ENCODE measurements around the gene MRTFB.

MRTFB gene

GRCh38 chr16:14298374-14299122 is 227.4 kb downstream of the MRTFB start:
- no peak for TF ChIP-seq ZNF8 (CRISPR knock-in tag; IDR thresholded peaks at IDR 0.05)
- TF ChIP-seq ESRRG (CRISPR knock-in tag; IDR thresholded peaks at IDR 0.05) = no peak
- TF ChIP-seq RARB (CRISPR knock-in tag; IDR thresholded peaks at IDR 0.05) = no peak
- no peak for TF ChIP-seq CSDC2 (CRISPR knock-in tag; IDR thresholded peaks at IDR 0.05)
- TF ChIP-seq CREB5 (CRISPR knock-in tag; IDR thresholded peaks at IDR 0.05; ENCODE audit: low read depth) = no peak
- no peak for TF ChIP-seq ZFP3 (CRISPR knock-in tag; IDR thresholded peaks at IDR 0.05)
- TF ChIP-seq PPARA (CRISPR knock-in tag; IDR thresholded peaks at IDR 0.05; ENCODE audit: borderline replicate concordance) = no peak
- TF ChIP-seq SNAI2 (CRISPR knock-in tag; IDR thresholded peaks at IDR 0.05) = no peak
- TF ChIP-seq ZNF70 (CRISPR knock-in tag; IDR thresholded peaks at IDR 0.05) = no peak
- TF ChIP-seq TSHZ2 (CRISPR knock-in tag; IDR thresholded peaks at IDR 0.05) = no peak
- no peak for TF ChIP-seq ZFP30 (CRISPR knock-in tag; IDR thresholded peaks at IDR 0.05)
- no peak for TF ChIP-seq POU6F1 (CRISPR knock-in tag; IDR thresholded peaks at IDR 0.05; ENCODE audit: borderline replicate concordance, low read depth)
- TF ChIP-seq BACH2 (CRISPR knock-in tag; IDR thresholded peaks at IDR 0.05; ENCODE audit: borderline replicate concordance) = no peak
- no peak for TF ChIP-seq GLIS3 (CRISPR knock-in tag; IDR thresholded peaks at IDR 0.05)
- no peak for TF ChIP-seq ZNF565 (CRISPR knock-in tag; conservative IDR thresholded peaks at IDR 0.05; ENCODE audit: low read depth)
- TF ChIP-seq ARNTL (CRISPR knock-in tag; IDR thresholded peaks at IDR 0.05; ENCODE audit: borderline replicate concordance, low read depth) = no peak
- TF ChIP-seq TCF4 (CRISPR knock-in tag; IDR thresholded peaks at IDR 0.05; ENCODE audit: borderline replicate concordance) = no peak
- no peak for TF ChIP-seq ISL1 (CRISPR knock-in tag; IDR thresholded peaks at IDR 0.05)
- no peak for ATAC-seq

- TF ChIP-seq CSDC2 (CRISPR knock-in tag; IDR thresholded peaks at IDR 0.05) = no peak
- no peak for TF ChIP-seq ZNF70 (CRISPR knock-in tag; IDR thresholded peaks at IDR 0.05)
- no peak for TF ChIP-seq POU6F1 (CRISPR knock-in tag; IDR thresholded peaks at IDR 0.05; ENCODE audit: borderline replicate concordance, low read depth)
- no peak for TF ChIP-seq ZFP3 (CRISPR knock-in tag; IDR thresholded peaks at IDR 0.05)
- TF ChIP-seq SNAI2 (CRISPR knock-in tag; IDR thresholded peaks at IDR 0.05) = no peak
- no peak for TF ChIP-seq ZNF8 (CRISPR knock-in tag; IDR thresholded peaks at IDR 0.05)
- no peak for TF ChIP-seq ARNTL (CRISPR knock-in tag; IDR thresholded peaks at IDR 0.05; ENCODE audit: borderline replicate concordance, low read depth)
- no peak for TF ChIP-seq CREB5 (CRISPR knock-in tag; IDR thresholded peaks at IDR 0.05; ENCODE audit: low read depth)
- no peak for TF ChIP-seq ESRRG (CRISPR knock-in tag; IDR thresholded peaks at IDR 0.05)
- no peak for TF ChIP-seq RARB (CRISPR knock-in tag; IDR thresholded peaks at IDR 0.05)
- no peak for TF ChIP-seq GLIS3 (CRISPR knock-in tag; IDR thresholded peaks at IDR 0.05)
- no peak for TF ChIP-seq OSR1 (CRISPR knock-in tag; IDR thresholded peaks at IDR 0.05)
- ATAC-seq = peak; percentile 94
Measured at GRCh38 chr16:14300705-14301168, 229.6 kb downstream of the MRTFB start.
